ENCODE data around the gene SEPTIN2.
"Not testable (repeated sequence)": the region's sequence is repeated elsewhere in the genome, so short reads cannot be mapped to it uniquely, and the experiment has no call there.

The SEPTIN2 gene

GRCh38 chr2:241390301-241391206, 74.8 kb downstream of the SEPTIN2 start:
- no peak for DNase-seq

- no peak for DNase-seq
Measured at GRCh38 chr2:241391892-241392665, 76.4 kb downstream of the SEPTIN2 start.

- not testable (repeated sequence) for DNase-seq
Measured at GRCh38 chr2:241392753-241393152, 77.0 kb downstream of the SEPTIN2 start.

GRCh38 chr2:241393524-241394196, 77.9 kb downstream of the SEPTIN2 start:
- DNase-seq, result no peak

GRCh38 chr2:241396809-241397208, 81.1 kb downstream of the SEPTIN2 start:
- not testable (repeated sequence) for DNase-seq

GRCh38 chr2:241399941-241400922, 84.5 kb downstream of the SEPTIN2 start:
- DNase-seq, result no peak
